Endometrium (tissue), 2 donors: ENCODE data around the gene EXD2.
"Not testable (repeated sequence)": the region's sequence is repeated elsewhere in the genome, so short reads cannot be mapped to it uniquely, and the experiment has no call there.

Experiments
- FAIRE-seq: peaks from 2 replicates; lab custom pipeline; 2012; peaks lifted over from hg19 to GRCh38; lab: Jason Lieb, UNC
- donor health status: control.
- donor health status: control.

The EXD2 gene

DNA sequence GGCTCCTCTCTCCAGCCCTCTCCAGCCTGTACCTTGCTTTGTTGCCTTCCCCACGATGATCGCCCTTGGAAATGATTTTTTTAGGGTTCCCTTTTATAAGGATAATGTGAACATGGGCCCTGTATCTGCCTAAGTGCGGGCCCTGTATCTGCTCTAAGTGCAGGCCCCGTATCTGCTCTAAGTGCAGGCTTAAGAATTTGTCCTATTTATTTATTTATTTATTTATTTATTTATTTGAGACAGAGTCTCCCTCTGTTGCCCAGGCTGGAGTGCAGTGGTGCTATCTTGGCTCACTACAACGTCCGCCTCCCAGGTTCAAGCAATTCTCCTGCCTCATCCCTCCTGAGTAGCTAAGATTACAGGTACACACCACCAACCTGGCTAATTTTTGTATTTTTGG lies 91.2 kb downstream of the EXD2 start:
- no peak for FAIRE-seq

DNA sequence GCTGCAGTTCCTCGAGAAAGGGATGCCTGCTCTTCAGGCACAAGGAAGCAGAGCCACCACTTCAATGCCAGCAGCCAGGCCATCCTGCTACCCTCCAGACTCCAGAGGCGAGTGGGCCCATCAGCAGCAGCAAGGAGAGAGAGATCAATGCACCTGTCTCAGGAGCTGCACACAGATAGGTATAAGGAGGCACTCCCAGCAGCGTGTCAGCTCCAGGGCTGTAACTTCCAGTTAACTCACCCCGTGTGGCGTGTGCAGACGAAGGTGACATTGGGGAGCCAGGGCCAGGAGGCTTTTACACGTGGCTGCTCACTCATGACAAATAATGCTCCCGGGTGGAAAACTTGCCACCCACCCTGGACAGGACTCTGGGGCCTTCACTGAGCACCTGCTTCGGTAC lies 92.9 kb downstream of the EXD2 start:
- no peak for FAIRE-seq

DNA sequence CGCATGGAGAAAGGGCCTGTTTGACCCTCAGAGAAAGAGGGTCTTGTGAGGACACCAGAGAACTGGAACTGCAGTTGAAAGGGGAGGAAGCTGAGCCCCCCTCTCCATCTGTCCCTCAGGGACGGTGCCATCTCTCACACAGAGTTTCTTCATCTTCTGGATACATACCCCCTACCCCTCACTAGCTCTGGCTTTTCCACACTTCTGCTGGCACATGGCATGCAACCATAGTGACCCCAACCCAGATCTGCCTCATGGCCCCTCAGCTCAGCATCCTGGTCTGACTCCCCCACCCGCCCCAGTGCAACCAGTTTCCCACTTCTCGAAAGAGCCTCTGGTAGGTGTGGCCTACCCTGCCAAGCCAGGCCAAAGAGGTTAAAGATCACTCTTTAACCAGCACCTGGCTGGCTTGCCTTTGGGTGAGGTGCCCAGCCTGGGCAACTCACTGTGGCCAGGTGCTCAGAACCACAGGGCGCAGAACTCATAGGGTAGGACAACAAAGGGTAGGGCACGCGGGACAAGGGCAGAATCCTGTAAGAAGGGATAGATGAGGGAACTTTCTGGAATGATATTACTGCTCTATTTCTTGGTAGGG lies 94.5 kb downstream of the EXD2 start:
- no peak for FAIRE-seq

DNA sequence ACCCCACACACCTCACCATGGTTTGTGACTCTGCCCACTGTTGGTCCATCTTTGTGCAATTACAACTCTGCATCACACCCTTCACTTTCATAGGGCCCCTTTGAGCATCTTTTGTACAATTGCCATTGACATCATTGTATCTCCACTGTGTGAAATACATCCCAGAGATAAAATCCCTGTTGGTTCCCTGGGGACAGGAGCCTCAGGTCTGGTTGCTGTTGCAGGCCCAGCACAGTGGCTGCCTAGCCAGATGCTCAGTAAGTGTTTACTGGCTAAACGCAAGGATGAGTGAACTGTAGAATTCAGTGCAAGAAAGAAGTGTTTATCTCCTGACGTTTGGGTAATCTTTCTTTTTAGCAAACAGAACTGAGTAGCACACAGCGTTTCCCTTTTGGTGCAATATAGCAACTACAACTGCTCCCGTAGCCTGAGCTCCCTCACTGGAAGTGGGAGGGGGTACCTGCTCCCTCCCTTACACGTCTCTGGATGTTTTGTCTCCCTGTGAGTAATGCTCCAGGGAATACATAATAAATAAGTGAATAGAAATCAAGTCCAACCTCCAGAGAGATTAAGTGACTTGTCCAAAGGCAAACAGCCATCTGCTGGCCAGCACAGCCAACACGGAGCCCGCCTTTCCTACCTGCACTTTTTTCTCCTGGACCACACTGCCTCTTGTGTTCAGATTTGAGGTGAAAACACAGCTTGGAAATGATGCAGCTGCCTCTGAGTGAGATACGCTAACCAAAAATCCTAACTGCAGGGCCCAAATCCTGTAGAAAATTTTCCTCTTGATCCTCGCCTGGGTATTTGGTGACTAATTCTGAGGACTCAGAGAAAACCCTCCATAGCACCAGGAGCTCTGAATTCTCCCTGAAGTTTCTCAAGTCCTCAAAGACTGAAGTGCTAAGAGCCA lies 96.1 kb downstream of the EXD2 start:
- FAIRE-seq = no peak

DNA sequence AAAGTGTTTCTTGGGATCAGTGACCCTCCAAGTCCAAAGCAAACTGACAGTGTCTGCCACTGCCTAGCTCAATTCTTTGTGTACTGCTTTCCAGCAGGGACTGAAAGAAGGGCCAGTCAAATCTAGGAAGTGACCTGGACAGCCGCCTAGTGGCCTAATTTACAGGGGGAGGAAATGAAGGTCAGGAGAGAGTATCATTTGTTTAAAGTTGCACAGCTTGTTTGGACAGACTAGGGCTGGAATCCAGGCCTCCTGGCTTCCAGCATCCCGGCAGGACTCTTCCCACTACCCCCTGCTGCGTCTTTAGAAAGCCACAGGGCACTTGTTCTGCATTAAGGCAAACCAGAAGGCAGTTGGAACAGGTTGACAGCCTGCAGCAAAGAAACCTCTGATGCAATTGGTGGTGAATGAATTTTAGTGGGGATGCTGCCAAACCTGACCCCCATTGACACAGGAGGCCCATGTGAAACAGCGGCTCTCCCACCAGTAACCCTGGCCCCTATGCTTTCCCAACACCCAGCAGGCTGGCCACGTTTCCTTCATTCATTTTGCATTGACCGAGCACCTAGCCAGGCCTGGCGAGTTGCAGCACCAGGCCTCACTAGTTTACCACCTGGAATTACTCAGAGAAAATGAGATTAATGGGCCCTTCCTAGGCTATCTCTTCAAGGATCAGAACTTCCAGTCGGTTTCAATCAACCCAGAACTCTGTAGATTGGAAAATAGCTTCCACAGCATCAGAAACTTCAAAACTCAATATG lies 96.9 kb downstream of the EXD2 start:
- FAIRE-seq = no peak

DNA sequence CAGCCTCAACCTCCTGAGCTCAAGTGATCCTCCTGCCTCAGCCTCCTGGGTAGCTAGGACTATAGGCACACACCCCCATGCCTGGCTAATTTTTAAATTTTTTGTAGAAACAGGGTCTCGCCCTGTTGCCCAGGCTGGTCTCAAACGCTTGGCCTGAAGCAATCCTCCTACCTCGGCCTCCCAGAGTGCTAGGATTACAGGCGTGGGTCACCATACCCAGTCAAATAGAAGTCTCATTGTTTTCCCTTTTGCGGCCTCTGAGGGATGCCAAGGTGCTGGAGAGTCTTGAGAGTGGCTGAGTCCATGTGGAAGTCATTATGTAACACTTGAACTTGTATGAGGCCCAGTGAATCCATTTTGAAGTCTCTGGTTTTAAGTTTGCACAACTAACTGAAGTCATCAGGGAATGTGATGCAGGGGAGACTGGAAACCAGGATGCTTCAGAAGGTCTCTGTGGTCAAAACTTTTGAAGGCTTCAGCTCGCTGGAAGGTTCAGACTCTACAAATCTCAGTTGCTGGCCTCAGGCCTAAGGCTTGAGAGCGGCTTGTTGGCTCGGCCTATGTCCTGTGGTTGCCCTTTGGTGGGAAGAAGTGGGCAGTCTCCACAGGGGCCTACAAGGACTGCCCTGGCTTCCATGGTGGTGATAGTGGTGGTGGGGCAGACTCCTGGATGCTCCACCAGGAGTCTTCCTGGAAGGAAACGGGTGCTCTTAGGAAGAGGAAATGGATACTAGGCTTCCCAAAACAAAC lies 97.8 kb downstream of the EXD2 start:
- no peak for FAIRE-seq

DNA sequence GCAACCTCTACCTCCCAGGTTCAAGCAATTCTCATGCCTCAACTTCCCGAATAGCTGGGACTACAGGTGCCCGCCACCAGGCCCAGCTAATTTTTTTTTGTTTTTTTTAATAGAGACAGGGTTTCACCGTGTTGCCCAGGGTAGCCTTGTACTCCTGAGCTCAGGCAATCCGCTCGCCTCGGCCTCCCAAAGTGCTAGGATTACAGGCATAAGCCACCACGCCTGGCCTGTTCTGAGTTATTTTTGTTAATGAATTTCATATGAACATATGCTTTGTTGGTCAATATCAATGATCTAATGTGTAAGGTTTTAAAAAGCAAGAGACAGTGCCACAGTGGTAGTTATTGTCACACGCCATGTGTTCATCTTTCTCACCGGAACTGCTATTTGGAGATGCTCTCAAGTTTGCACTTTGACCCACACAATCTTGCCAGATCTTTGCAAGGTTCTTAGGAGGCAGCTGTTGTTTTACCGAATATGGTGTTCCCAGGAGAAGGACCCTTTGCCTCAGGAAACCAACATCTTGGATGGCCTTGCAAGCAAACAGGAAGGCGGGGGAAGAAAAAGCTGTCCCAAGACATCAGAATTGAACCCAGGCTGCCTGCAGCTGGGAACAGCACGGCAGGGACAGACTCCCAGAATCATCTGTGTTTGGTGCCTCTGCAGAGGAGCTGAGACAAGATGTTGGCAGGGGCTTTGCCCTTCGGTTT lies 98.7 kb downstream of the EXD2 start:
- no peak for FAIRE-seq

DNA sequence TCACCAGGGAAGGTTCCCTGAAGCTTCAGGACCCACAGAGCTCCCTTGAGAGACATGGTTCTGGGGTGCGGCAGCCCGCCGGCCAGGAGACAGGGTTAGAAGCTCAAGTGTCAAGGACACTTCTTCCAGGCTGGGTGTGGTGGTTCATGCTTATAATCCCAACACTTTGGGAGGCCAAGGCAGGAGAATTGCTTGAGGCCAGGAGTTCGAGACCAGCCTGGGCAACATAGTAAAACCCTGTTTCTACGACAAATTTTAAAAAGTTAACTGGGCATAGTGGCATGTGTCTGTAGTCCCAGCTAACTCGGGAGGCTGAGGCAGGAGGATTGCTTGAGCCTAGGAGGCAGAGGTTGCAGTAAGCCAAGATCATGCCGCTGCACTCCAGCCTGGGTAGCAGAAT lies 99.6 kb downstream of the EXD2 start:
- not testable (repeated sequence) for FAIRE-seq

DNA sequence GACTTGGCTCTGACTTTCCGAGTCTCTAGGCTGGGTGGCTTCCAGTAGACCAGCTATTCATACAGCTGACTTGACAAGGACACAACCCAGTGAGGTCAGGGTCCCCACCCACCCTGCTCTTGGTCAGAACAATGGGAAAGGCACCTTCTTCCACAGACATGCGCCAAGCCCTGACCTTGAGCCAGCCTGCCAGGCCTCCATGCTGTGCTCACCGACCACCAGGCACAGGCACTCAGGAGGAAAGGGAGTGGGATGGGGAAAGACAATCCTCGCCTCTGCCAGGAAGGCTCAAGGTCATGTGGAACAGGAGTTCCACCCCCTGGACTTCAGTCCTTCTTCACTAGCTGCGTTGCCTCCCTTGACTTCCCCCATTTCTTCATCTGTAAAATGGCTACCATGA lies 100.1 kb downstream of the EXD2 start:
- no peak for FAIRE-seq

DNA sequence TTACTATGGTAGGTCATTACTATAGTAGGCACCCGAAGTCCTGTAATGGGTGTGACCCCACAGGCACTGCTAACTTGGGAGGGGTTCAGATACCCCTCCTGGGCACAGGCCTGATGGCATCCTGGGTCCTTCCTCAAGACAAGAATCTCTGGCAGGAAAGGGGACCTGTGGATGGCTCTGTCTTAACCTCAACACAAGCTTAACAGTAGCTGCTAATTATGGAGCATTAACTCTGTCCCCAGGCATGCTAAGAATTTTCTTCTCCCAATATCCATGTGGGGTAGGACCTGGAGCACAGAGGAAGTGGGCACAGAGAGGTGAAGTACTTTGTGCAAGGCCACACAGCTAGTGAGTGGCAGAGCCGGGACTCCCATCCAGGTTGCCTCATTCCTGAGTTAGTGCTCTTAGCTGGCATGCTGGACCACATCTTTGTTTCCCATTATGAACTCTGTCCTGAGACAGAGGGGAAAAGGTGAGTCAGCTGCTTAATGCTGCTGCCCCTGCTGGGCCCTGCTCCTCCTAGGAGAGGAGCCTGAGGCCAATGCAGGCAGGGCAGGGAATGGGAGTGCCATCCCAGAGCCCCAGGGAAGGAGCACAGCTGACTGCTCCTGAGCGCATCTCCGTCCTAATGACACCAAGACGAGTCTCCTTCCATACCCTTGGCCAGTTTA lies 100.7 kb downstream of the EXD2 start:
- no peak for FAIRE-seq
